HFFc6 (cell line): Measurements from ENCODE around the gene SPRED3. TPM values are rescaled to one million over a fixed set of nuclear protein-coding genes. Genes with fewer than 3 reads are reported as not detected.

Experiments
- DNase-seq: peaks from one replicate; pipeline ENCODE4 v3.0.0-alpha.2; 2018
- H3K27ac Mint-ChIP-seq: 2 replicates; pipeline ENCODE4 v1.8.0; 2020; ENCODE audit warnings: mild to moderate bottlenecking, mixed read lengths
- H3K27me3 Mint-ChIP-seq: 2 replicates; pipeline ENCODE4 v1.8.0; 2021; ENCODE audit warnings: mild to moderate bottlenecking, moderate library complexity, mixed read lengths; ENCODE audit not compliant: insufficient read depth
- H3K36me3 Mint-ChIP-seq: 2 replicates; pipeline ENCODE4 v1.8.0; 2021; ENCODE audit warnings: low read depth, mixed read lengths
- H3K4me1 Mint-ChIP-seq: 2 replicates; pipeline ENCODE4 v1.8.0; 2020; ENCODE audit warnings: low read depth, mixed read lengths
- H3K4me3 Mint-ChIP-seq: 2 replicates; pipeline ENCODE4 v1.8.0; 2020; ENCODE audit warnings: mild to moderate bottlenecking, moderate library complexity, mixed read lengths
- H3K9me3 Mint-ChIP-seq: 2 replicates; pipeline ENCODE4 v1.8.0; 2020; ENCODE audit warnings: mild to moderate bottlenecking, mixed read lengths
- total RNA-seq, 6 experiments: library from RNA; stranded (reverse); fragmentation: NEBNext Ultra II Directional; extraction: Animal tissue kit (Norgen Biotek cat#: 25700); gene quantifications; 2 replicates in 1 of 6; 3 replicates in 5 of 6; pipeline ENCODE4 v1.2.3, GENCODE V29; 2021
- TF ChIP-seq, protein P1 (sequence below): fragments of 200-600 bp; sonication (generic); IDR thresholded peaks from 2 replicates; pipeline ENCODE4 v1.5.0; 2021; ENCODE audit warnings: antibody characterized with exemption, mild to moderate bottlenecking

Gene SPRED3
- total RNA-seq, 6 experiments from 2014 or later = 11.7 to 15.3 (median 13.1) TPM

DNA sequence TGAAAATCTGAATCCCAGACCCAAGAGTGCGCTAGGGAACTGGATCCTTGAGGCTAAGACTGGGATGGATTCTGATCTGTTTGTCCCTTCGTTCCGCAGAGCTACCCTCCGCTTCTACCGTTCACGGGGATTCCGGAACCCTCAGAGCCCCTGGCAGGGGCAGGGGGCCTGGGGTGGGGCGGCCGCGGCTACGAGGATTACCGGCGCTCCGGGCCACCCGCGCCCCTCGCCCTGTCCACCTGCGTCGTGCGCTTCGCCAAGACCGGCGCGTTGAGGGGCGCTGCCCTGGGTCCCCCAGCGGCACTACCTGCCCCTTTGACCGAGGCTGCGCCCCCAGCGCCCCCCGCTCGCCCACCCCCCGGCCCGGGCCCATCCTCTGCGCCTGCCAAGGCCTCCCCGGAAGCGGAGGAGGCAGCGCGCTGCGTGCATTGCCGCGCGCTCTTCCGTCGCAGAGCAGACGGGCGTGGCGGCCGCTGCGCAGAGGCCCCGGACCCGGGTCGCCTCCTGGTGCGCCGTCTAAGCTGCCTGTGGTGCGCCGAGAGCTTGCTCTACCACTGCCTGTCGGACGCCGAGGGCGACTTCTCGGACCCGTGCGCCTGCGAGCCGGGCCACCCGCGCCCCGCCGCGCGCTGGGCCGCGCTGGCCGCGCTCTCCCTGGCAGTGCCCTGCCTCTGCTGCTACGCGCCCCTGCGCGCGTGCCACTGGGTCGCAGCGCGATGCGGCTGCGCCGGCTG is 7.1 kb downstream of the SPRED3 start:
- peaks cover 45% of the 10 kb centered on the region for H3K4me1 Mint-ChIP-seq
- H3K36me3 Mint-ChIP-seq = peaks cover 44% of the 10 kb centered on the region
- H3K27me3 Mint-ChIP-seq = peaks cover 2% of the 10 kb centered on the region
- DNase-seq = no peak
- TF ChIP-seq, protein P1, sequence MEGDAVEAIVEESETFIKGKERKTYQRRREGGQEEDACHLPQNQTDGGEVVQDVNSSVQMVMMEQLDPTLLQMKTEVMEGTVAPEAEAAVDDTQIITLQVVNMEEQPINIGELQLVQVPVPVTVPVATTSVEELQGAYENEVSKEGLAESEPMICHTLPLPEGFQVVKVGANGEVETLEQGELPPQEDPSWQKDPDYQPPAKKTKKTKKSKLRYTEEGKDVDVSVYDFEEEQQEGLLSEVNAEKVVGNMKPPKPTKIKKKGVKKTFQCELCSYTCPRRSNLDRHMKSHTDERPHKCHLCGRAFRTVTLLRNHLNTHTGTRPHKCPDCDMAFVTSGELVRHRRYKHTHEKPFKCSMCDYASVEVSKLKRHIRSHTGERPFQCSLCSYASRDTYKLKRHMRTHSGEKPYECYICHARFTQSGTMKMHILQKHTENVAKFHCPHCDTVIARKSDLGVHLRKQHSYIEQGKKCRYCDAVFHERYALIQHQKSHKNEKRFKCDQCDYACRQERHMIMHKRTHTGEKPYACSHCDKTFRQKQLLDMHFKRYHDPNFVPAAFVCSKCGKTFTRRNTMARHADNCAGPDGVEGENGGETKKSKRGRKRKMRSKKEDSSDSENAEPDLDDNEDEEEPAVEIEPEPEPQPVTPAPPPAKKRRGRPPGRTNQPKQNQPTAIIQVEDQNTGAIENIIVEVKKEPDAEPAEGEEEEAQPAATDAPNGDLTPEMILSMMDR = no peak
- no peaks in the 10 kb centered on the region for H3K9me3 Mint-ChIP-seq
- H3K27ac Mint-ChIP-seq = no peak overlapping the region
- no peak overlapping the region for H3K4me3 Mint-ChIP-seq

DNA sequence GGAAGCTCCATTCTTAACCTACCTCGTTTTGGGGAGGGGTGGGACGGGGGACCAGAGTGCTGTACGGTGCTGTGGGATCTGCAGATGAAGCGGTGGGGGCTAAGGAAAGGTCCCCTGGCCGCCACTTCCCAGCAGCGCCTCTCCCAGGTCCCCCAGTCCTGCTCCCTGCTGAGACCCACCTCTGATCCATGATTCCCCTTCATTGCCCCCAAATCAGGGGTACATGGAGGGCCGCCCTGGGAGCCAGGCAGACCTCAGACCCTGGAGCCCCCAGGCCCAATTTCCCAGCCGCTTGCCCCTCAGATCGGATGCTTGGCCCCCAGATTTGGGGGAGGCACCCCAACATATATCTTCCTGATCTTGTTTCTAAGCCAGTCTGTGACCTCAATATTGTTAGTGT is 10.6 kb downstream of the SPRED3 start:
- H3K36me3 Mint-ChIP-seq = peaks cover 21% of the 10 kb centered on the region

DNA sequence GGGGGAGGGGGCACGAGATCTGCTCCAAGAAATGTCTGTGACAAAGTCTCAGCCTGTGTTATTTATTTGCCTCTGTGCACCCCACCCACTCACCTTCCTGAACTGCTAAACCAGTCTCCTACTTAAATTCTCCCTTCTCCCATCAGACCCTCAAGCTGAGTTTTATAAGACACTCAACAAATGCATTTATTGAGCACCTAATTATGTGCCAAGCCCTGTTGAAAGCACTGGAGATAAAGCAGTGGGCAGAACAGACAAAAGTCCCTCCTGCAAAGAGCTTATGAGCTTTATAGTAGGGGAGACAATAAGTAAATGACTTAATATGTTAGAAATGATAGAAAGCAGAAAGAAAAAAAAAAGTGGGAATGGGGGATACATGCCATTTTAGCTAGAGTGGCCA is 11.0 kb downstream of the SPRED3 start:
- TF ChIP-seq, protein P1 = no peak
- H3K36me3 Mint-ChIP-seq = peaks cover 18% of the 10 kb centered on the region

More for the DNA sequence above, 10.6 kb downstream of the SPRED3 start:
- no peak overlapping the region for H3K27ac Mint-ChIP-seq
- peaks cover 4% of the 10 kb centered on the region for H3K27me3 Mint-ChIP-seq
- no peaks in the 10 kb centered on the region for H3K9me3 Mint-ChIP-seq
- DNase-seq = no peak
- H3K4me3 Mint-ChIP-seq = no peak overlapping the region
- peaks cover 22% of the 10 kb centered on the region for H3K4me1 Mint-ChIP-seq
- TF ChIP-seq, protein P1 = no peak

DNA sequence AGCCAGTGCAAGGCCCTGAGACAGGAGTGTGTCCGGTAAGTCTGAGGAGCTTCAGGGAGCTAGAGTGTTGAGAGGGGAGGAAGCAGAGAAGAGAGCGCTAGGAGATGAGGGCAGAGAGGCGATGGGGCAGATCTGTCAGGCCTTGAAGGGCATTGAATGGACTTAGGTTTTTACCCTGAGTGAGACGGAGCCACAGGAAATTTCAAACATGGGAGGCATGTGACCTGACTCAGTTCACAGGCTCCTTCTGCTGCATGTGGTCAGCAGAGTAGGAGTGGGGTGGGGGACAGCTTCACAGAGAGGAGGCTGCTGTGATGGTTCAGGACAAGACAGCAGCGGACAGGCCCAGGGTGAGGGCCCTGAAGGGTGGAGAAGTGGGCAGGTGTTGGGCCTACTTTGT is 11.9 kb downstream of the SPRED3 start:
- no peak overlapping the region for H3K4me3 Mint-ChIP-seq
- H3K27me3 Mint-ChIP-seq = peaks cover 2% of the 10 kb centered on the region
- no peaks in the 10 kb centered on the region for H3K9me3 Mint-ChIP-seq
- peaks cover 22% of the 10 kb centered on the region for H3K4me1 Mint-ChIP-seq
- H3K36me3 Mint-ChIP-seq = peaks cover 13% of the 10 kb centered on the region
- peak overlapping the region; percentile 53 for H3K27ac Mint-ChIP-seq
- TF ChIP-seq, protein P1 = no peak
- no peak for DNase-seq

More for the DNA sequence above, 11.0 kb downstream of the SPRED3 start:
- DNase-seq = no peak
- H3K9me3 Mint-ChIP-seq = no peaks in the 10 kb centered on the region
- peaks cover 22% of the 10 kb centered on the region for H3K4me1 Mint-ChIP-seq
- no peak overlapping the region for H3K4me3 Mint-ChIP-seq
- no peak overlapping the region for H3K27ac Mint-ChIP-seq
- peaks cover 4% of the 10 kb centered on the region for H3K27me3 Mint-ChIP-seq

DNA sequence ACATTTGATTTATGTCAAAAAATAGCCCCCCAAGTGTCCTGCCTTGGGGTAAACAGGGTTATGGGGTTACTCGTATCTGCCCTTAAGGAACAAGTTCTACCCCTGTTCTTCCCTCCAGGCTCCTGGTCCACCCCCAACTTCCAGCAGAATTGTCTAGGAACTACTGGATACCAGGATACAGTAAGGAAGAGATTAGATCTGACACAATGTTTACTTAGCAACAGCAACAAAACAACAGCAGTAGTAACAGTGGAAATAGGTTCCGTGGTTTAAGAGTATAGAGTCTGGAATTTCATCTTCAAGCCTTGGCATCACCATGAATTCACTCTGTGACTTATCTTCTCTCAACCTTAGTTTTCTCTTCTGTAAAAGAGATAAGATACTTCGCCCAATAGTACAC is 12.7 kb downstream of the SPRED3 start:
- Mint-ChIP-seq H3K9me3 (no peaks in the 10 kb centered on the region), H3K4me3 (no peak overlapping the region), H3K27me3 (peaks cover 2% of the 10 kb centered on the region), H3K36me3 (peaks cover 13% of the 10 kb centered on the region), H3K4me1 (peaks cover 22% of the 10 kb centered on the region), H3K27ac (peak overlapping the region; percentile 63)
- TF ChIP-seq, protein P1 = no peak
- peak; percentile 79 for DNase-seq
